ENCODE results near the gene PRKCB. TPM values are rescaled to one million over a fixed set of nuclear protein-coding genes. Genes with fewer than 3 reads are reported as not detected.

The PRKCB gene
- total and polyA plus RNA-seq, 3 donors from 2014 or later, result 25.5 to 49.7 (median 26.6) TPM

GRCh38 chr16:23796941-23797340 is 38.8 kb upstream of the PRKCB start:
- Histone ChIP-seq H3K4me1 (no peaks in the 10 kb centered on the region), H3K27me3 (no peaks in the 10 kb centered on the region), H3K27ac (no peak overlapping the region), H3K4me3 (no peak overlapping the region), H3K9me3 (no peaks in the 10 kb centered on the region), H3K36me3 (ENCODE audit: low read depth, missing control alignments) (no peaks in the 10 kb centered on the region)
- DNase-seq, result no peak
- intact Hi-C loops (cut with DNase I; ENCODE audit: low total_unique reads), result no loop called here
- TF ChIP-seq POLR2A (IDR thresholded peaks at IDR 0.05), result no peak
- TF ChIP-seq CTCF (IDR thresholded peaks at IDR 0.05), result no peak
- 88 to 100% methylated on average over 2 of the region's 2 CpGs for WGBS, 2 donors

- 16 to 28% methylated on average over 4 to 5 of the region's 5 CpGs for WGBS, 2 donors
- H3K36me3 ChIP-seq (ENCODE audit: low read depth, missing control alignments), result no peaks in the 10 kb centered on the region
- no peaks in the 10 kb centered on the region for H3K27me3 ChIP-seq
- no peak overlapping the region for H3K27ac ChIP-seq
- H3K4me3 ChIP-seq, result no peak overlapping the region
- no peaks in the 10 kb centered on the region for H3K9me3 ChIP-seq
- peaks cover 12% of the 10 kb centered on the region for H3K4me1 ChIP-seq
- peak; percentile 90 for DNase-seq
- peak; percentile 37 to 75 (median 70) for TF ChIP-seq CTCF (IDR thresholded peaks at IDR 0.05)
- TF ChIP-seq POLR2A (IDR thresholded peaks at IDR 0.05), result no peak
- intact Hi-C loops (cut with DNase I; ENCODE audit: low total_unique reads), result no loop called here
Observed at GRCh38 chr16:23801378-23801777, 34.4 kb upstream of the PRKCB start.

- no peaks in the 10 kb centered on the region for H3K9me3 ChIP-seq
- TF ChIP-seq CTCF (IDR thresholded peaks at IDR 0.05), result no peak
- no peak for TF ChIP-seq POLR2A (IDR thresholded peaks at IDR 0.05)
- 69 to 74% methylated on average over 2 of the region's 2 CpGs for WGBS, 2 donors
- intact Hi-C loops (cut with DNase I; ENCODE audit: low total_unique reads), result no loop called here
- DNase-seq, result no peak
- H3K4me1 ChIP-seq, result peaks cover 12% of the 10 kb centered on the region
- no peaks in the 10 kb centered on the region for H3K36me3 ChIP-seq (ENCODE audit: low read depth, missing control alignments)
- no peak overlapping the region for H3K27ac ChIP-seq
- H3K27me3 ChIP-seq, result no peaks in the 10 kb centered on the region
- H3K4me3 ChIP-seq, result no peak overlapping the region
Observed at GRCh38 chr16:23802776-23803175, 33.0 kb upstream of the PRKCB start.

GRCh38 chr16:23803591-23804123 is 32.1 kb upstream of the PRKCB start:
- Histone ChIP-seq H3K4me1 (peaks cover 12% of the 10 kb centered on the region), H3K36me3 (ENCODE audit: low read depth, missing control alignments) (no peaks in the 10 kb centered on the region), H3K9me3 (no peaks in the 10 kb centered on the region), H3K27me3 (no peaks in the 10 kb centered on the region), H3K4me3 (no peak overlapping the region), H3K27ac (no peak overlapping the region)
- DNase-seq, result peak; percentile 89
- intact Hi-C loops (cut with DNase I; ENCODE audit: low total_unique reads), result no loop called here
- TF ChIP-seq CTCF (IDR thresholded peaks at IDR 0.05) (peak in 2 of 3 experiments; percentile 43 to 47), POLR2A (IDR thresholded peaks at IDR 0.05) (no peak)
- WGBS, 2 donors, result 16 to 36% methylated on average over 9 of the region's 9 CpGs

GRCh38 chr16:23807028-23807427 is 28.8 kb upstream of the PRKCB start:
- no peak for DNase-seq
- WGBS, 2 donors, result 46 to 79% methylated on average over 1 of the region's 1 CpG
- intact Hi-C loops (cut with DNase I; ENCODE audit: low total_unique reads), result no loop called here

More at GRCh38 chr16:23807028-23807427, 28.8 kb upstream of the PRKCB start:
- H3K27ac ChIP-seq, result no peak overlapping the region
- no peaks in the 10 kb centered on the region for H3K27me3 ChIP-seq
- no peaks in the 10 kb centered on the region for H3K9me3 ChIP-seq
- no peak overlapping the region for H3K4me3 ChIP-seq
- no peaks in the 10 kb centered on the region for H3K36me3 ChIP-seq (ENCODE audit: low read depth, missing control alignments)
- TF ChIP-seq POLR2A (IDR thresholded peaks at IDR 0.05) (no peak), CTCF (IDR thresholded peaks at IDR 0.05) (no peak)
- peaks cover 12% of the 10 kb centered on the region for H3K4me1 ChIP-seq

Data from testis (tissue), 3 donors.